ENCODE measurements around the gene EVI2A.
"Not testable (repeated sequence)": the region's sequence is repeated elsewhere in the genome, so short reads cannot be mapped to it uniquely, and the experiment has no call there.

The EVI2A gene

DNA sequence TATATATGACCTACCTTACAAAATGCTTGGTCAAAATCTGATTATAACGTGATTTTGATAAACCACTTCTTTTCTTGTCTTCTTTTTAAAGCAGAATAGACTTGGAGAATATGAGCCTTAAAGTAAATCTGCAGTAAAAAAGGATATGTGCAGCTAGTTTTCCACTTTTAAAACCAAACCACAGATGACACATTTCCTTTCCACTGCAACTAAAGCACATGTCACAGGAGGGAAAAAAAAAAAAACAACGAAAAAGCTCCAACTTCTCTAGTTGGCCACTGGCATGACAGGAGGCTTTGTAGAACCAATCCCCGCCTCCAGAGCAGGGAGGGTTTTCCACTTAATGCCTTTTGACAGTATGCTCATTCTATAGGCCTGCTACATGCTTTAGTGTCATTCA is at the start of gene EVI2A:
Gene EVI2A (minus strand): TSS at position 142 of the 400 bp plus-strand sequence. CDS start 2,609 bp downstream, outside the sequence.
- peak; percentile 61 for DNase-seq (ENCODE audit: low spot score)
- FAIRE-seq, result no peak

GRCh38 chr17:31369266-31369665 is 47.8 kb upstream of the EVI2A start:
- no peak for DNase-seq (ENCODE audit: low spot score)
- FAIRE-seq, result no peak

GRCh38 chr17:31366088-31366487 is 44.7 kb upstream of the EVI2A start:
- FAIRE-seq (no peak), DNase-seq (ENCODE audit: low spot score) (no peak)

GRCh38 chr17:31364012-31364411 is 42.6 kb upstream of the EVI2A start:
- DNase-seq (ENCODE audit: low spot score) (no peak), FAIRE-seq (no peak)

GRCh38 chr17:31357839-31358394 is 36.5 kb upstream of the EVI2A start:
- no peak for DNase-seq (ENCODE audit: low spot score)
- no peak for FAIRE-seq

- no peak for FAIRE-seq
These were observed 35.7 kb upstream of the EVI2A start for GRCh38 chr17:31357091-31357490.

DNA sequence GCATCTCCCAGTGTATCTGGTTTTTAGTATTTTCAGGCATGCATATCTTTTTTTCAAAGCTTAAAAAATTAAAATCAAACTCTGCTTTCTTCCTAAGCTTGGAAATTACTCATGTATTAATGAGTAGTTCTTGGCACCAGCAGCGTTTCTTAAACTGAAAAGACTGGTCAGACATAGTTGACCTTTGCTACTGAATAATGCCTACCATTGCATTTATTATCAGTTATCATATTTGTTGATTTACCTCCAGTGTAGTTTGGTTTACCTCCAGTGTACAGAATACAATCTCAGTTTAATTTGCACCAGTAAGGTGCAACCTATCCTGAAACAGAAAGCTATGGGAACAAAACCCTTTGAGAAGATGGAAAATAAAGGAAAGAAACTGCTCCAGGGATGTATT is 34.5 kb upstream of the EVI2A start:
- no peak for FAIRE-seq
- no peak for DNase-seq (ENCODE audit: low spot score)

More at GRCh38 chr17:31357091-31357490, 35.7 kb upstream of the EVI2A start:
- no peak for DNase-seq (ENCODE audit: low spot score)

- DNase-seq (ENCODE audit: low spot score) (no peak), FAIRE-seq (no peak)
These were observed 28.0 kb upstream of the EVI2A start for GRCh38 chr17:31349454-31349853.

DNA sequence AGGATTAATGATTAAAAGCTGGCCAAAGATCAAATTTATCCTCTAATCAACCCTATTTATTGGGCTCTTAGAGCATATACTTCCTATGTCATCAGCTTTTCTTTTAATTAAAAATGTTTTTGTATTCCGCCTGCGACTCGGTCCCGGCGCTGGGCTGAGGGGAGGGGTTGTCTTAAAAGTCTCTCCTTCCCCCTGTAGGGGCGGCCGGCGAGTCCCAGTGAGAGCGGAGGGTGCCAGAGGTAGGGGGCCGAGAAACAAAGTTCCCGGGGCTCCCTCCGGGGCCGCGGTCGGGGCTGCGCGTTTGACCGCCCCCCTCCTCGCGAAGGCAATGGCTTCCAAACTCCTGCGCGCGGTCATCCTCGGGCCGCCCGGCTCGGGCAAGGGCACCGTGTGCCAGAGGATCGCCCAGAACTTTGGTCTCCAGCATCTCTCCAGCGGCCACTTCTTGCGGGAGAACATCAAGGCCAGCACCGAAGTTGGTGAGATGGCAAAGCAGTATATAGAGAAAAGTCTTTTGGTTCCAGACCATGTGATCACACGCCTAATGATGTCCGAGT is 23.8 kb upstream of the EVI2A start:
- DNase-seq (ENCODE audit: low spot score); FAIRE-seq: not testable (repeated sequence)

DNA sequence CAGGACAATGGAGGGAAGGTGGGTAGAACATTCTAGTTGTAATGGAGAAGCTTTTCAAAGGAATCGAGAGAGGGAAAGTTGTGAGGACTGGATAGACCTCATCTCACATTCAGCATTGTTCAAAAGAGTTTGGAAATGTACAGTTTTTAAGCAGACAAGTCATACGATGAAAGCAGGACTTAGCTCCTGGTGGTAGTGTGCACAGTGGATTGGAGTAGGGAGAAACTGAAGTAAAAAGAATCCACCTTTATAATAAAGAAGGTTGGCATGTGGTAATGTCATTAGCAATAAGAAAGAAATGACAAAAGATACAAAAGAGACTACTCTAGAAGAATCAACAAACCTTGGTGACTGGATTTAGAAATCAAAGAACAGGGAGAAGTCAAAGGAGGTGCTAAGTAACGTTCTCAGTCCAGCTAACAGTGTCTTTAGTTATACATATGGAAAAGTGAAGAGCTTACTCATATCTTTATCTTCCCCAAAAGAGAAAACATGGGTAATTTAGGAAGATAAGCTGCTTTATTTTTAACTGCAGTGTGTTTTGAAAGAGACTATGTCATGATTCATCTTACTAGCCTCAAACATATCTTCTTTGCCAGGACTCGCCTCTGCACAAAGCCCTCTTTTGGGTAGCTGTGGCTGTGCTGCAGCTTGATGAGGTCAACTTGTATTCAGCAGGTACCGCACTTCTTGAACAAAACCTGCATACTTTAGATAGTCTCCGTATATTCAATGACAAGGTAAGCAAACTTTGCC is 18.7 kb upstream of the EVI2A start:
- FAIRE-seq (no peak), DNase-seq (ENCODE audit: low spot score) (no peak)

GRCh38 chr17:31329221-31329620 is 7.8 kb upstream of the EVI2A start:
- FAIRE-seq (no peak), DNase-seq (ENCODE audit: low spot score) (no peak)

DNA sequence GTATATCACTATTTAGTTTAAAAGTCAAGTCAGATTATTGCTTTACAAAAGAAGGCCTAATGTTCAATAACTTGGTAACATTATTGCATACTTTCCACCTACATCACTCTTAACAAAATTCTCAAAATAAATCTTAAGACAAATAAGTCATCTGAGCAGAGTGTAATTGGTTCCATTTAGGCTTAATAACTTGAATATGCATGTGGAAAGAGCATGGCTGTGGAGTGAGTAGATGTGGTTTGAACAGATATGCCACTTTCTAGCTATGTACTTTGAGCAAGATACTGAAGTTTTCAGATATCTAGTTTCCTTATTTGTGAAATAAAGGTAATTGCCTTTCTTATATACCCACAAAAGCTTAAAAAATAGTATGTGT is 6.7 kb upstream of the EVI2A start:
- DNase-seq (ENCODE audit: low spot score) (no peak), FAIRE-seq (no peak)

GRCh38 chr17:31327534-31328159 is 6.2 kb upstream of the EVI2A start:
- peak; percentile 67 for DNase-seq (ENCODE audit: low spot score)
- FAIRE-seq, result no peak

GRCh38 chr17:31323551-31323950 is 2.1 kb upstream of the EVI2A start:
- DNase-seq (ENCODE audit: low spot score) (no peak), FAIRE-seq (no peak)

- no peak for DNase-seq (ENCODE audit: low spot score)
- FAIRE-seq, result no peak
These were observed 544 bp upstream of the EVI2A start for GRCh38 chr17:31321966-31322365.

DNA sequence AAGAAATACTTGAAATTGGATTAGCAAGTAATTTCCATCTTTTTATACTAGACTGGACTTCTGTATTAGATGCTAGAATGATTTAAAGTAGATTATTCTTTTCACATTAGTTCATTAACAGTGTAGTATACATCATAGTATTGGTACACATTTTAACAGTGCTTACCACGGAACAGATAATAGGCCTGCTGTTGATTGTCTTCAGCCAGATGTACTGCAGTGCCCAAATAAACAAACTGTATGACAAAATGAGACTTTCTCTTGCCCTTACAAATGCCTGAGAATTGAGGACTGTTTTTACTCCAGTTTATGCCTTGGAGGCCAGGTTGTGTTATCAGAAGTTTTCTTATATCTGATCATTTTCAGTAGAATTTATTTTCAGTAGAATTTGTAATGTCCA is 631 bp downstream of the EVI2A start:
- no peak for DNase-seq (ENCODE audit: low spot score)
- FAIRE-seq, result no peak

DNA sequence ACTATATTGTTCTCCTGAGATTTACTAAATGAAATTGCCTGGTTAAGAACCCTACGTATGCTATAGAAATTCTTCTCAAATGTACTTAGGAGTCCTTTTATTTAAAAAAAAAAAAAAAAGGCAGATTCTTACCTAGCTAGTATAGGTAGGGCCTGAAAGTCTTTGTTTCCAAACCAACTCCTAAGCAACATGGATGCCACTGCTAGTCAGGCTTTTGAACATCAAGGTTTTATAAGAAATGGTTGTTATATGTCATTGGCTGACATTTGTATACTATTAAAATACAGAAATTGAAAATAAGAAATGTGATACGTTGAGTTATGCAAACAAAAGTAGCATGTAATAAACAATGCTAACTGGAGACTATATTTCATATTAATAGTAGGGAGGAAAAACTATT is 1.2 kb downstream of the EVI2A start:
- FAIRE-seq, result no peak

GRCh38 chr17:31318851-31319661 is 2.4 kb downstream of the EVI2A start:
- no peak for DNase-seq (ENCODE audit: low spot score)
- FAIRE-seq, result no peak

More for the DNA sequence above, 1.2 kb downstream of the EVI2A start:
- DNase-seq (ENCODE audit: low spot score), result no peak

DNA sequence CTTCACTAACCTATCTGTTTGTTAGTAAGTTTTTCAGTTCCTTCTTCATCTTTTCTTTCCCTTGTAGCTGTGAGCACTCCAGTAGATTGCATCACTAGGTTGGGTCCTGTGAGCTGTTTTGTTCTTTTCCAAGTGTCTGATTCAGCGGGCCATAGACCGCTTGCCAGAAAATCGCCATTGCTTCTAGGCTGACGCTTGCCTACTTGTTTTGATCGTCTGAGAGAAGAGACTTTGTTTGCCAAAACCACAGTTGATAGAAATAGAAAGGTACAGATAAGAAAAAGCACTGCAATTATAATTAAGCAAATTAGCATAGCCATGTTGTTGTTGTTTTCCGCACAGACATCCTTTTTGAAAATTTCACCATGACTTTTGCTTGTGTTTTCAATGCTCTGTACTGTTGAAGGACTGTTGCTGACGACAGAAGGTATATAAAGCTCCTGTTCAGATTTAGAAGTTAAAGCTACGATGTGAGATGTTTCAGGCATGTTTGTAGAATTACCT is 3.1 kb downstream of the EVI2A start:
- FAIRE-seq (no peak), DNase-seq (ENCODE audit: low spot score) (peak; percentile 14)

GRCh38 chr17:31314782-31315100 is 6.7 kb downstream of the EVI2A start:
- FAIRE-seq, result no peak
- DNase-seq (ENCODE audit: low spot score), result no peak

DNA sequence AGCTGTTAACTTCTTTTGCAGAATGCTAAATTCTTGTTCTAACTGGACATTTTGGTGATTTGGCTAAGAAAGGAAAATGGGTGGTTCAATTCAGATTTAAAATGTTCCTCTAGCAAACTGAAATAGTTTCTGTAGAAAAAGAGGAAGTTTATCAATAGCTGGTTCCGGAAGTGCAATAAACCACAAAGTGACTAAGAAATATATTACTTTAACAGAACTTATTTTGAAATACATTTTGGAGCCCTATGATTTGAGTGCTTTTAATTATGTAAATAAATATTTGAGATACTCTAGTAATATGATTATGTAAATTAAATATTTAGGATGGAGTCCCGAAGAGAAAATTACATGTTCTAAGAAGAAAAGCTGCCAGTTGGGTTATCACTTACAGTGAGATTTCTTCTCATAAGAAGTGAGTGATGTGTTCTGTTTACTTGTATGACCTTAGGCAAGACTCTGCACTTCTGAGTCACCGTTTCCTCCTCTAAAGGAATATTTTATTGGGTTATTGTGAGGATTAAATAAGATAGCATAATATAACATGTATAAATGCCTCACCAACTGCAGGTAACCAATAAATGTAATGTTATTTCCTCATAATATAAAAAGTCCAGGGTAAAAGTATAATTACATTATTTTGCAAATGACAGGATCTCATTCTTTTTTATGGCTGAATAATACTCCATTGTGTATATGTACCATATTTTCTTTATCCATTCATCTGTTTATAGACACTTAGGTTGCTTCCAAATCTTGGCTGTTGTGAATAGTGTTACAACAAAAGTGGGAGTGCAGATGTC is 7.2 kb downstream of the EVI2A start, which contains the start of gene EVI2B:
Gene EVI2B (minus strand): TSS at position 73 of the 800 bp plus-strand sequence. CDS start 8,445 bp downstream, outside the sequence.
- no peak for FAIRE-seq
- DNase-seq (ENCODE audit: low spot score), result peak; percentile 24
